Fibroblast of lung (primary cell): ENCODE measurements around the gene TRMT44.

Source experiments
- CTCF ChIP-seq, 2 donors: IDR thresholded peaks in 1 of 2; conservative IDR thresholded peaks in 1 of 2; 1 replicate in 1 of 2; 2 replicates in 1 of 2; pipeline ENCODE4 v1.5.1; 2011 to 2012; ENCODE audit warnings: low read length in 2 of 2, control low read depth in 1 of 2, inconsistent platforms in 1 of 2, low read depth in 1 of 2, mild to moderate bottlenecking in 1 of 2
- EZH2 ChIP-seq: IDR thresholded peaks from 2 replicates; pipeline ENCODE4 v1.5.1; 2012; ENCODE audit warnings: low read length, control low read depth, mild to moderate bottlenecking; ENCODE audit errors: missing control alignments

DNA sequence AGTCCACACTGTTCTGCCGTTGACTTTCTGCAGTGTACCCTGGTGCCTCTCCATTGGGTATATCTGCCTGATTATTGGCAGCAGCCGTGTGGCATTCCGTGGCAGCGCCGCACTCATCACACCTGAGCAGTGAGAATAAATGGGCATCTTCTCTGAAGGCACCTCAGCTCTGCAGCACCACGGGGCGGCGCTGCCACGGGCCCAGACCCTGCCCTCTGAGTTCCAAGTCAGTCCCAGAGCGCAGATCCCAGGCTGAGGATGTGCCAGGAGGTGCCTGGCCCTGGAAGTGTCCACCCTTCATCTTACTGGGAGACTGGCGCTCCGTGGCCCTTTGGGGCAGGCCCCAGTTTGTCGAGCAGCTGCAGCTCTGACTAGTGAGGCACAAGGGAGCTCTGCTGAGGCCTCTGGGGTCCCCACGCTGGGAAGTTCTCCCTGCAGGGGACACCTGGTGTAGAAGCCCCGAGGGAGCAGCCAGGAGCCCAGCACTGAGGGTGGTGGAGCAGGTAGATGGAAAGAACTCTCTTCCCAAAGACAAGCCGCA, 36.6 kb downstream of the TRMT44 start:
- TF ChIP-seq CTCF (conservative IDR thresholded peaks at IDR 0.05 in 1 of 2, IDR thresholded peaks at IDR 0.05 in 1 of 2; ENCODE audit: low read depth in 1 of 2, low read length in 2 of 2) (no peak), EZH2 (no peak)
